HG03354 (cell line): ENCODE measurements around the gene GPR137.

ENCODE experiments used
- ATAC-seq: cut with Tn5 transposase; IDR thresholded peaks from one replicate; pipeline ENCODE4 v1.9.1; 2021; ENCODE audit warnings: mild to moderate bottlenecking; ENCODE audit not compliant: unreplicated experiment, poor library complexity, severe bottlenecking

GPR137 gene

DNA sequence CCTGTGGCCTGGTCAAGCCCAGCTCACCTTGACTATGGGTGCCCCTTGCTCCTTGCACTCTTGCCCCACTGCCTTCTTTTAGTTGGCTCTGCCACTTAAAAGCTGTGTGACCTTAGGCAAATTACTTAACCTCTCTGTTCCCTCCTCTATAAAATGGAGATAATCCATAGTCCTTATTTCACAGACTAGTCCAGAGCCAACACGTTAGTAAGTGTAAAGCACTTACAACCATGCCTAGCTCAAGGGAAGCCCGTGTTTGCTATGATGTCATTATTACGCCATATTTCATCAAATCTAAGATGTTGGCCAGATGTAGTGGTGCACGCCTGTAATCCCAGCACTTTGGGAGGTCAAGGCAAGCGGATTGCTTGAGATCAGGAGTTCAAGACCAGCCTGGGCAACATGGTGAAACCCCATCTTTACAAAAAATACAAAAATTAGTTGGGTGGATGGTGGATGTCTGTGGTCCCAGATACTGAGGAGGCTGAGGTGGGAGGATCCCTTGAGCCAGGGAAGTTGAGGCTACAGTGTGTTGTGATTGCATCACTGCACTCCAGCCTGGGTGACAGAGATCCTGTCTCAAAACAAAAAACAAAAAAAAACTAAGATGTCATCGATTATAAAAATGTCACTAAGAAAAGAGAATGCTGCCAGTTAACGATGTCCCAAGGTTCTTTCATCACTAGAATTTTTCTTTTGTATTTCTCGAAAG lies 52.0 kb downstream of the GPR137 start:
- ATAC-seq, result no peak

DNA sequence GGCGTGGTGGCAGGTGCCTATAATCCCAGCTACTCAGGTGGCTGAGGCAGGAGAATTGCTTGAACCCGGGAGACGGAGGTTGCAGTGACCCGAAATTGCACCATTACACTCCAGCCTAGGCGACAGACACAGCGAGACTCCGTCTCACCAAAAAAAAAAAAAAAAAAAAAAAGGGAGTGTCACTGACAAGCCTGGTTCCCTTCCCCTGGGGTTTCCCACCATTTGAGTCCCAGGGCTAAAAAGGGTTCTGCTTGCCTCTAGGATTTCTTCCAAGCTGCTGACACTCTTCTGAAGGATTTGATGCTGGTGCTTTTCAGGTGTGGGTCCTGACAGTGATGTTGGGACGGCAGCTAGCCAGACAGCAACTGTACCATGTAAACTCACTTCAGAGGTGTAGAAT lies 53.1 kb downstream of the GPR137 start:
- no peak for ATAC-seq
